Measurements from ENCODE around the gene CCDC85C. TPM values are rescaled to one million over a fixed set of nuclear protein-coding genes. Genes with fewer than 3 reads are reported as not detected.

The CCDC85C gene
- total and polyA plus RNA-seq, 2 of the 8 experiments (the other 6 are each of a cell fraction or from before 2014, with no cell fraction given) = 16.8 to 35.8 TPM

DNA sequence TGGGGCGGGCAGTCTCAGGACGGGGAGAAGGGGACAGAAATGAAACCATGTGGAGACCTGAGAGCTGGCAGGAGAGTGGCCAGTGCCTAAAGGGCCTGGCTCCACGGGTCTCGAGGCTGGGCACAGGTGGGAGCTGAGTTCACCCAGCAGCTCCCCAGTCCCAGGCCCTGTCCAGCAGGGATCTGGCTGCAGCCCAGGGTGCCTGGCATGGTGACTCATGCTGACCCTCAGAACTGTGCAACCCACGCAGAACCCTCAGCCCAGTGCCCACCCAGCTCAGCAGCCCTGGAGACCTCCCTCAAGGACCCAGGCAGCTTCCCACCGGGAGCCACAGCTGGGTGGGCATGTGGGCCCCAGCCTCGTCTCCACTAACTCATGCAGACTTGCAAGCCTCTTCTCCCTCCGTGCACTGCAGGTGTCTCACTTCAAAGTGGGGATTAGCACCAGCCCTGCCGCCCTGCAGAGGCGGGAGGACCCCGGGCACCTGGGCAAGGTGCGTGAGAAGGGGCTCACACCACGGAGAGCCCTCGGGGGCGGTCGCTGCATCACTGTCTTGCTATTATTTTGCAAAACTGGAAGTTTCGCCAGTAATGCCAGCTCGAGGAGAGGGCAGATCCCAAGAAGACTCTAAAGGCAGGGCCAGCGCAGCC is 76.5 kb downstream of the CCDC85C start:
- DNase-seq (ENCODE audit: low read depth in 1 of 2, low spot score in 2 of 2) (no peak), FAIRE-seq (no peak)
- Histone ChIP-seq H3K4ac (replicated peaks; ENCODE audit: insufficient read length, low read depth, low read length) (no peak overlapping the region), H3K36me3 (ENCODE audit: control insufficient read depth in 2 of 4, insufficient read depth in 4 of 4, low read length in 3 of 4) (no peaks in the 10 kb centered on the region), H3K9me3 (ENCODE audit: insufficient read depth in 2 of 2, low read depth in 1 of 2, low read length in 1 of 2) (no peaks in the 10 kb centered on the region), H3K4me3 (ENCODE audit: extremely low read depth in 1 of 4, insufficient read depth in 2 of 4, low read depth in 3 of 4, low read length in 4 of 4) (no peak overlapping the region), H4K8ac (ENCODE audit: extremely low read depth, insufficient read depth, low read length) (no peak overlapping the region; the same call in 1 of the 2 replicates), H3K23me2 (ENCODE audit: low read depth, low read length) (0 out of 2 replicates have a peak, but pooled peaks cover 2% of the 10 kb centered on the region), H4K5ac (ENCODE audit: insufficient read length, low read depth, low read length) (no peak overlapping the region), H3K27ac (ENCODE audit: low read depth, low read length) (no peak overlapping the region), H3K23ac (ENCODE audit: insufficient read length) (no peak overlapping the region), H2BK5ac (ENCODE audit: low read depth, low read length) (peak overlapping the region; percentile 49), H4K20me1 (replicated peaks in 1 of 2; ENCODE audit: control insufficient read depth in 1 of 2, insufficient read depth in 2 of 2, low read length in 2 of 2) (peaks cover 0 to 1% of the 10 kb centered on the region in 2 experiments), H3K14ac (ENCODE audit: insufficient read length) (no peak overlapping the region), H2AFZ (ENCODE audit: low read length) (no peak overlapping the region), H2BK20ac (ENCODE audit: low read length) (no peak overlapping the region), H3K79me1 (ENCODE audit: low read depth, low read length) (peaks cover 17% of the 10 kb centered on the region), H3K4me1 (replicated peaks in 1 of 4; ENCODE audit: control insufficient read depth in 3 of 4, insufficient read depth in 4 of 4, low read length in 3 of 4) (peaks cover 15 to 66% (median 42%) of the 10 kb centered on the region in 4 experiments), H3K56ac (replicated peaks; ENCODE audit: insufficient read length, low read depth, low read length) (no peak overlapping the region), H4K91ac (replicated peaks; ENCODE audit: insufficient read length, low read length) (no peak overlapping the region), H3K27me3 (replicated peaks in 1 of 4; ENCODE audit: control insufficient read depth in 3 of 4, extremely low read depth in 1 of 4, insufficient read depth in 3 of 4, low read length in 3 of 4) (no peaks in the 10 kb centered on the region), H2BK120ac (replicated peaks; ENCODE audit: low read depth, low read length) (no peak overlapping the region), H2AK5ac (ENCODE audit: low read depth, low read length) (no peak overlapping the region), H3K79me2 (ENCODE audit: control insufficient read depth in 1 of 2, insufficient read depth in 2 of 2, low read length in 2 of 2) (peaks cover 0 to 6% of the 10 kb centered on the region in 2 experiments; a peak in 1 of 4 replicates), H3K4me2 (ENCODE audit: insufficient read depth in 1 of 2, low read depth in 2 of 2, low read length in 2 of 2) (peak overlapping the region in 1 of 2 experiments; percentile 26; a peak in 1 of 4 replicates), H3K18ac (ENCODE audit: extremely low read depth, low read length) (peak overlapping the region; percentile 32), H2BK15ac (ENCODE audit: low read length) (no peak overlapping the region), H3K9ac (replicated peaks in 1 of 4; ENCODE audit: extremely low read depth in 1 of 4, low read depth in 3 of 4, low read length in 3 of 4) (no peak overlapping the region), H2BK12ac (ENCODE audit: low read depth, low read length) (peak overlapping the region; percentile 27; the same call in 1 of the 2 replicates)
- ChIA-PET CTCF (ENCODE audit: partially characterized antibody) (interaction anchor here (0.6 to 6.5 kb wide), 18 partner anchors 10 to 164 kb away, joined by 3 to 35 read pairs (median 4); no protein-coding TSS in a partner anchor), POLR2A (ENCODE audit: partially characterized antibody) (interaction anchor here (1.3 to 1.8 kb wide), 2 partner anchors 11 to 12 kb away, joined by 5 to 6 read pairs; no protein-coding TSS in a partner anchor)
- WGBS, 2 experiments (ENCODE audit: extremely low coverage in 1 of 2, insufficient coverage in 1 of 2, insufficient read length in 1 of 2, insufficient replicate concordance in 2 of 2, low coverage in 1 of 2, low lambda C conversion rate in 2 of 2, missing lambda C conversion rate in 1 of 2) = 82% methylated on average over 12 of the region's 19 CpGs; no CpG with 5 or more reads in 1 of the 2 experiments

Measured in H1 (cell line).